Right kidney (tissue), 1 donor: ENCODE measurements around the gene RTN4R.
A peak's percentile ranks its signal among the peaks of the same experiment; 100 is the strongest.

ENCODE experiments used
- DNase-seq: peaks from one replicate; pipeline ENCODE4 v3.0.0-alpha.2; 2016

The RTN4R gene

DNA sequence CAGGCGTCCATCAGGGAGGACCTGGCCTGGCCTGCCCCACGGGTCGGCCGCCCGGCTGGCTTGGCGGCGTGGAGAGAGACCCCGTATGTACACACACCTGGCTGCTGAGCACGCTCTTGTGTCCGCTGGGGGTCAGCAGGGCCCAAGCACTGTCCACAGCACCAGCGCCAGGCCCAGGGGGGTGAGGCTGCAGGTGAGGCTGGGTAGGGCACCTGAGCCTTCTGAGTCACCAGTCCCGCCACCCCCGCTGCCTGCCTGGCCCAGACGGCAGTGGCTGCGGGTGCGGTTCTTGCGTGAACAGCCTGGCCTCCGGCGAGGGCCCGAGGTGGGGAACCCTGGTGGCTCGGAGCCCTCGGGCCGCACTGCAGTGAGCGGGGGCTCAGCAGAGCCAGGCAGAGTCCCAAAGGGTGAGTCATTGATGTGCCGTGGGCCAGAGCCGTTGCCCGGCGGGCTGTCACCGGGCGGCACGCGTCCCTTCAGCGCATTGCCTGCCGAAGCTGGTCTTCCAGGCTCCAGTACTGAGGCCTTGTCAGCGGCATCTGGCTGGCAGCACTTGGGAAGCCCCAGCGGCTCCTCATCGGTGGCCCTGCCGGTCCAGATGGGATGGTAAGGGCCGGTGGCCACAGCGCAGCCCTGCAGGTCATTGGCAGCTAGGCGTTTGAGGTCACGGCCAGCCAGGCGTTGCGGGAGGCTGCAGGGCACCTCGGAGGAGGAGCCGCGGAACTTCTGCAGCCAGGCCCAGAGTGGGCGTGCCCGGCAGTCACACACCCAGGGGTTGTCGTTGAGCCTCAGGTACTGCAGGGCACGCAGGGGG lies 26.3 kb downstream of the RTN4R start:
- DNase-seq = peak; percentile 51

DNA sequence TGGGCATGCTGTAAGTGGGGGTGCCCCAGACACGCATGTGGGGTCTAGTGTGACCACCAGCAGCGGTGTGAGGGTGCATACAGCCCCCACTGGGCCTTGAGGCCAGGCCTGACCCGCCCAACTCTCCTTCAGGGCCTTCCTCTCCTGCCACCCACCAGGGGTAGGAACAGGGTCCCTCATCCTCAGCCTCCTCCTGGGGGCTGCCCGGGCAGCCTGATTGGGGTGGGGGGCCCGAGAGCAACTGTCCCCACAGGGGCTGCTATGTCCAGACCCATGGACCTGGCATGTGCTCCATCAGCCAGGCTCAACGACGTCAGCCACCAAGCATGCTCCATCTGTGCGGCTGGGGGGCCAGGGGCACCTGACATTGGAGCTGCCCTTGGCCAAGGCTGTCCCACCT lies 27.2 kb downstream of the RTN4R start:
- DNase-seq = peak; percentile 40

DNA sequence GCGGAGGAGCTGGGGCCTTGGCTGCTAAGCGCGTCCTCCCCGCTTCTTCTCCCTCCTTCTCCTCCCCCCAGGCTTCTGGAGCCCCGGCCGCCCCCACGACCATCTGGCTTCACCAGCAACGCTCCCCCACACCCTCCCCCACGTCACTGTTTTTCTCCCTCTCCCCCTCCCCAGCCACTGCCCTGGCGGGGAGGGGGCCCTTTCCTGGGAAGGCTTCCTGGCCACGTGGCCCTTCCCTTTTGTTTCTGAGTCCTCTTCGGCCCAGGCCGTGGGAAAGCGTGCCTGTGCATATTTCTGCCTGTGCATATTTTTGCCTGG lies 27.7 kb downstream of the RTN4R start:
- no peak for DNase-seq

DNA sequence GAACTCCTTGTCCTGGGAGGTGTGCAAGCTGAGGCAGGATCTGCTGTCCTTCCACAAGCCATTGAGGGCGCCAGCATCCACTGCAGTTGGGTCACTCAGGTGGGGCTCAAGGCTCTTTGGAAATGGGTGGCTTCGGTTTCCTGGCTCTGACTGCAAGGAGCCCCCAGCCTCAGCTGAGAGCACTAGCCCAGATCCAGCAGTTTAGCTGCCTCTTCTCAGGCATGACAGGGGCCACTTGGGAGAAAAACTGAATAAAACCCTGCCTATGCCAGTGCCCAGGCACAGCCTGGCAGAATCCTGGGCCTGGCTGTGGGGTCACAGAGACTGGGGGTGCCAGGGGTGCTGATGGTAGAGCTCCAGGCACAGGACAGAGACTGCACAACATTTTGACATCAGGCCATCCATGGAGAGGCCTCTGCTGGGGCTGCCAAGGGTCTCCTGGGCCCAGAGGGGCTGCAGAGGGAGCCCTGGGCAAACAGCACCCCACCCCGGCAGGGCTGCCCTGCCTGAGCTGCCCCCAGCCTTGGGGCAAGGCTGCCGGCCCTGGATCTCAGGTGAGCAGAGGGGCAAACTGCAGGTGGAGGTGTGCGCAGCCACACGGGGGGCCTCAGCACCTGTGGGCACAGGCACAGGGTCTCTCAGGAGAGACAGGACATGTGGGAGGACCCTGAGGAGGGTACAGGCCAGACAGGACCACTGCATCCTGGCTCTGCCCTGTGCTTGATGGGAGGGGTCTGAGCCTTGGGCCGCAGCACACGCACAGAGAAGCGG lies 28.3 kb downstream of the RTN4R start:
- peak; percentile 66 for DNase-seq

DNA sequence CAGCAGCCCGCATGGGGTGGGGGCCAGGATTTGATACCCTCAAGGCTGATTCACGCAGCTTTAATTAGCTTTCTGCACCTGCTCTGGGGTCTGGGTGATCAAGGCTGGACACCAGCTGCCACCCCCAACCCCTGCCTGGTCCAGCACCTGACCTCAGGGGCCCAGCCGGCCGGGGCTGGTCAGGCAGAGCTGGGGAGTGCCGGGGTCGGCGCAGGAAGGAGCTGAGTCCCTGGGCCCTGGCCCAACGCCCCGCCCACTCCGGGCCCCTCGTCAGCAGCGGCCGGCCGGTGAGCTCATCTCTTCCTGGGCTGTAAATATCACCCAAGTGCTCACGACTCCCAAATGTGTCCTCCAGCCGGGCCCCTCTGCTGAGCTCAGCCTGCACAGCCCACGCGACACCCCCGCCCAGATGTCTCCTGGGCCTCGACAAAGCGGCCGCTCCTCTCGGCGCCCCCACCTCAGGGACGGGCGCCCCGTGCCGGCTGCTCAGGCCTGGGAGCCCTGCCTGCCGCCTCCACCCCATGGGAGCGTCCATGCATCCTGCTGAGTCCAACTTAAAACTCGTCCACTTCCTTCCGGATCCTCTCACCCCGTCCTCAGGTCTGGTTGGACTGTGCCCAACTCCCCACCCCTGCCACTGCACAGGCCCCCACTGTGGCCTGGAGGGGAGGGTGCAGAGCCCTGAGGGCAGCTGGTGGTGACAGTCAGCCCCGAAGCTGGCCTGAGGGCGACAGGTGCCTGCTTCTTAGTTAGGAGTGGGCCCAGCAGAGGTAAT lies 29.0 kb downstream of the RTN4R start:
- DNase-seq = peak; percentile 65

DNA sequence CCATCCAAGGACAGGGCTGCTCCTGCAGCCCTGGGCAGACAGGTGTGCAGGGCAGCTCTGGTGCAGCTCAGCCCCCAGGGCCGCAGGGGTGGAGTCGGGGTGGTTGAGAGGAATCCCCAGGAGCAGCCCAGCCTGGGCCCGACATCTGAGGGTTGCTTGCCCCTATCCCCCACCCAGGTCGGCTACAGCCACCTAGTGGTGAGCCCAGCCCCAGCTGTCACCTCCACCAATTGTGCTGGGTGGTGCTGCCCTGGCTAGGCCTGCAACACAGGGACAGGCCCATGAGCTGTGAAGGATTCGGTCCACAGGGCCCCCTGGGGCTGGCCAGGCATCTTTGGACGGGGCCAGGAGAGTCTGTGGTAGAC lies 29.6 kb downstream of the RTN4R start:
- DNase-seq = peak; percentile 59

DNA sequence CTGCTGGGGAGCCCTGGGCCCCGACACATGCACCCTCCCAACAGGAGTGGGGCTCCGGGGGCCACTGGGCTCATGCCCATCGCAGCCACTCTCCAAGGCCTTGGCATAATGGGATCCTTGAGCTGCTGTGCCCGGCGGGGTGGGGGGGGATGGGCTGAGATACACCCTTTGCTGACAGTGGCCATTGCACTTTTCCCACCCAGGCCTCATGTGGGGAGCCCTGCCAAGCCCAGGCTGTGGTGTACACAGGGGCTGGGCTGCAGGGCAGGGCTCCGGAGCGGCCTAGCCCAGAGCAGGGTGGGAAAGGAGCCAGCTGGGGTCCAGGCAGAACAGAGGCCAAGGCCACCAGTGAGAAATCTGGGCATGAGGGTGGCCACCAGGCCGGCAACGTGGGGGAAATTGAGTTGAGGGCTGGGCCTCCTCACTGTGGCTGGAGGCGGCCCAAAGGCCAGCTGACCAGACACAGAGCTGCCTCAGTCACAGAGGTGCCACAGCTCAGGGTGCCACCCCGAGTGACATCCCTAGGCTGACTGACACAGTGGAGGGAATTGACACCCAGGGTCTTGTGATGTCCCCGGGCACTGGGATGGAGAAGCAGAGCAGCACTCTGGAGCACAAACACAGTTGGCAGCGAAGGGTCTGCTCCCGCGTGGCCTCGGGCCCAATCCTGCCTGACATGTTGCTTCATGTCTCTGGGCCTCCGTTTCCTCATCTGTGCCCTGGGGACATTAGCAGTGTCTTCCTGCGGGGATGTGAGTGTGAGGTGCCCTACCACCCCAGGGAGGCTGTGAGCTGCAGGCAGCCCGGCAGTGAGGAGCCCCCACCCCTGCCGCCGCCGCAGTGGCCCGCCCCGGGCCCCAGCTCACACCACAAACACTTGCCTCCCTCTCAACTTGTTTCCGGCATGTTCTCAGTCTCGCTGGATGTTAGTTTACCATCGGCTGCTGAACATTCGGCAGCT lies 30.4 kb downstream of the RTN4R start:
- no peak for DNase-seq

DNA sequence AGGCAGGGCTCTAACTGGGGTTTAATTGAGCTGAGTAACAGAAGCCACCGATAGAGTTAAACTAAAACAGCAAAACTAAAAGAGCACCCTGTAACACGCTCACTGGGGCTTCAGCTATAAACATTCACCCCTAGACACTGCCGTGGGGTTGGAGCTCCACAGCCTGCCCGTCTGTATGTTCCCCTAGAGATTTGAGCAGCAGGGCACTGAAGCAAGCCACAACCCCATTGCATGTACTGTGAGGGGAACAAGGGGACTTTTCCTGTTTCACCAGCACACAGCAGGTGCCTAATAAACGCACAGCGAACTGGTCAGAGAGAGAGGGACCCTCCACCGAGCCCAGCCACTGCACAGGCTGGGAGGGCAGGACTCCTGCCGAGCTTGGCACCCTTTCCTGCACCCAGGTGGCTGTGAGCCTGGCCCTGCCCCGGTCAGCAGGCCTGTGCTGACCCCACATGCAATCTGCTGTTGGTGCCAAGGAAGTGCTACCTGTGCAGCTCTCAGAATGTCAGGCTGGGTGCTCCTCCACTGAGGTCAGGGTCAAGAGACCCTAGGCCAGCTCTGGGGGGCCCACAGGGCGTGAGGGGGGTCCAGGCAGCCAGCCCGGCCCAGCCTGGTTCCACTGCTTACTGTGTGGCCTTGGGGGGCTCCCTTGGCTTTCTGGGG lies 31.9 kb downstream of the RTN4R start:
- DNase-seq = no peak

DNA sequence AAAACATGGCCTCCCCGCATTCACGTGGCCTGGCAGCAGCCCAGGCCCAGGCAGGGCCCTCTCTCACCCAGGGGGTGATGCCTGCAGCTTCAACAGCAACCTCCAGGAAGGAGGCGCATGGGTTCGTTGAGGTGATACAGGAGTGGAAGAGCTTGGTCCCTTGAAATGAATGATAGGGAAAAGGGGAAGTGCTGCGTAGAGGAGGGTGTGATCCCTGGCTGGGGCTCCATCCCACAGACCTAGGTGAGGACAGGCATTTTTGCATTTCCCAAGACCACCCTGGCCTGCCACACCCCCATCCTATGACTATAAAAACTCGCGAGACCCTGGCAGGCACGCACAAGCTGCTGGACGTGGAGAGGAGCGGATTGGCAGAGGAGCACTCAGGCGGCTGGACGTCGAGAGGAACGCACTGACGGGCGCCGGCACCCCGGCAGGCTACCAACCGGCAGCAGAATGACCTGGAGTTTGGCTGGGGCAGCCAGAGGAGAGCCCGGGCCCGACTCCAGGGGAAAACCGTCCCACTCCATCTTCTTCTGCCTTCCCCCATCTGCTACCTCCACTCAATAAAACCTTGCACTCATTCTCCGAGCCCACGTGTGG lies 32.6 kb downstream of the RTN4R start:
- no peak for DNase-seq

DNA sequence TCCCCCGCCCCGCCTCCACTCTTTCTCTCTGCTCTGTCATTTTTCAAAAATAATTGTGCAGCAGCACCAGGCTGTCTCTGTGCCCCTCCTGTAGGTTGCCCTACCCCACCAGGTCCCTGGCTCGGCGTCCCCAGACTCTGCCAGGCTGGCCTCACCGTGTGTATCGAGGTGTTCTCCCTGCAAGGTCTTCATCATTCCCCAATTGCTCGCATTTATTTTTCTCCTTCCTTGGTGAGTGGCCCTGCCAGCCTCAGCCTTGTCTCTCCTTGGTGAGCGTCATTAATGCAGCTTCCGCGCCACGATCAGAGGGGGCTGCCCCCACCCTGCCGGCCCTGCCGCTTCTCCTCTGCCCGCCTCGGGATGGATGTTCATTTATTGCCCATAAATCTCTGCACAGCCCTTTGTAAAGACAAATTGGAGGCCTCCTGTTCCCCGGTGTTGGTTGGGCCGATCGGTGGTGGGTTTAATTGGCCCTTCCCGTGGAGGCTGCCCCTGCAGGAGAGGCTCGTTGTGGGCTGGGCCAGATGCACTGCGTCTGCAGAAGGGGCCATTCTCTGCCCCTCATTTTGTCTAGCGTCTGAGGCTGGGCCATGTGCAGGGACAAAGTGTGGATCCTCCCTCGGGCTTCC lies 33.2 kb downstream of the RTN4R start:
- DNase-seq = no peak

DNA sequence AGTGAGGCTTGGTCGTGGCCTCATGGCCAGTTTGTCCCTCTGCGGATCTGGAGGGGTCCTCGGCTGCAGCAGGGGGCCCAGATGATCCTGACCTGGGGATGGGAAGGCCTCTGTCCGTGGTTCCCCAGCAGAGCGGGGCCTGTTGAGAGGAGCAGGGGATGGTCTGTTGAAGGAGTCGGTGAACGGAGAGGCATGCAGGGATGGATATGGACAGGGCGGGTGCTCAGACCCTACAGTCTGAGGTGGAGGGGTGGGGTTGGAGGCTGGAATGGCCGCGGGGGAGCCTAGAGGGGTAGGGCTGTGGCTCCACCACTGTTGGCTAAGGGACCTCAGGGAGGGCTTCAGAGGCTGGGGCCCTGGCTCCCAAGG lies 33.8 kb downstream of the RTN4R start:
- no peak for DNase-seq

DNA sequence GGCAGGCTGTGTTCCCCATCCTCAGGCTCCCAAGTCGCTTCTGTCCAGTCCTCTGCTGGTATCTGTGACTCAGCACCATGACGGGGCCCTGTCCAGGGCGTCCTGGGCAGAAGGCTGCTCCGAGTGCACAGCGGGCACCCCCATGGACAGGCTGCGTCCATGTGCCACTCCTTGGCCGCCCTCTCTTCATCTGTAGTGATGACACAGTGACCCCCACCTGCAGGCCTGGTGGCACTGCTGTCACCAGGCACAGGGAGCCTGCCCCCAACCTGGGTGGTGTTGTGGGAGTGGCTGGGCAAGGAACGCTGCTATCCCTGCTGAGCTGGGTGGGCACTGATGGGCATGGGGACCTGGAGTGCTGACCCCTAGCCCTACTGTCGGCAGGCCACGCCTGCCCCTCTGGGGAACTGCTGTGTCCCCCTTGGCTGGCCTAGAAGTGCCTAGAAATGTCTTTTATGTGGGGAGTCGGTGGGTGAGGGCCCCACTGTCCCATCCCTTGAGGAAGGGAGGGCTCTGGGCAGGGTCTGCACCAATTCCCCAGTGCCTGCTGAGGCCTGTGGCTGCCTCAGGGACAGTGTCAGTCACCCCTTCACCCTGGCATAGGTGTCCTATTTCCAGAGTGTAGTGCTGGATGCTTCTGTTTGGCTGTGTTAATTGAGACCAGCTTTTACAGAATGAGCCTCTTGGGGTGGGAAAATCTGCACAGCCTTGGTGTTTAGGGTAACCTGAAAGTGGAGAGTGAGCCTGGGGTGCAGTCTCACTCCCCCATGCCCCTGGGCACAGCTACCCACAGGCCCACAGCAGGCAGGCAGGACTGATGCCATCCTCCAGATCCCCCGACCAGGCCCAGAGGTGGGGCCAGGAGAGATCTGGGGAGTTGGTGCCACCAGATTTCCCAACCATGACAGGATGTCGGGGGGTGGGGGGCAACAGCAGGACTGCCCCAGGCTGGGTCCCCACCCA lies 34.5 kb downstream of the RTN4R start:
- no peak for DNase-seq

DNA sequence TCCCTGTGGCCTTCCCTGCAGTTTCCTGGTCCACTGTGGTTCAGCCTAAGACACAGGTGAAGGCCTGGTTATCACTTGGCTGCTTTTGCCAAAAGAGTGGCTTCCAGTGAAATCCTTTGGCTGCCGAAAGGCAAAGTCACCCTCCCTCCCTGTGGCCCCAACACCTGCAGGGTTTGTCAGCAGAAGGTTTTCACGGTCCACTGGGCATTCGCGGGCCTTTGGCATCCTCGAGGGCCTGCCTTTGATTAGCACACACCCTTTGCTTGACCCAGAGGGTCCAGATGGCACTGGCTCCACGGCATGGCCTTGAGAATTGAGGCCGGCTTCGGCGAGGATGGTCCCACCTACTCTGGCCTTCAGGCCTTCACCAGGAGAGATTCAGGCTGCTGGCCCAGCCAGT lies 35.3 kb downstream of the RTN4R start:
- DNase-seq = no peak

DNA sequence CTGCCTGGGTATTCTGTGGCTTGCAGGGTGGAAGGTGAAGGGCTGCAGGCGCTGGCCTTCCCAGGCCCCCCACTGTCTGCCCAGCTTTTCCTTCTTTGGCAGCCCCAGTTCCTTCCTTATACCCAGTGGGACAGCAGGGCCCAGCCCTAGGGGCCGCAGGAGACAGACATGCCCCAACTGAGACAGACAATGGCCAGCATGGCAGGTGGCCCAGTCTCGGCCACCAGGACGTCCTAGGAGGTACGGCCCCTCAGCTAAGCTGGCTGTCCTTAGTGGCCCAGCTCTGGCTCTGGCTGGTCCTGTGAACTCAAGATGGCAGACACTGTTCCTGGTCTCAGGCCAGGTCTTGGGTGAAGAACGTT lies 35.9 kb downstream of the RTN4R start:
- no peak for DNase-seq

DNA sequence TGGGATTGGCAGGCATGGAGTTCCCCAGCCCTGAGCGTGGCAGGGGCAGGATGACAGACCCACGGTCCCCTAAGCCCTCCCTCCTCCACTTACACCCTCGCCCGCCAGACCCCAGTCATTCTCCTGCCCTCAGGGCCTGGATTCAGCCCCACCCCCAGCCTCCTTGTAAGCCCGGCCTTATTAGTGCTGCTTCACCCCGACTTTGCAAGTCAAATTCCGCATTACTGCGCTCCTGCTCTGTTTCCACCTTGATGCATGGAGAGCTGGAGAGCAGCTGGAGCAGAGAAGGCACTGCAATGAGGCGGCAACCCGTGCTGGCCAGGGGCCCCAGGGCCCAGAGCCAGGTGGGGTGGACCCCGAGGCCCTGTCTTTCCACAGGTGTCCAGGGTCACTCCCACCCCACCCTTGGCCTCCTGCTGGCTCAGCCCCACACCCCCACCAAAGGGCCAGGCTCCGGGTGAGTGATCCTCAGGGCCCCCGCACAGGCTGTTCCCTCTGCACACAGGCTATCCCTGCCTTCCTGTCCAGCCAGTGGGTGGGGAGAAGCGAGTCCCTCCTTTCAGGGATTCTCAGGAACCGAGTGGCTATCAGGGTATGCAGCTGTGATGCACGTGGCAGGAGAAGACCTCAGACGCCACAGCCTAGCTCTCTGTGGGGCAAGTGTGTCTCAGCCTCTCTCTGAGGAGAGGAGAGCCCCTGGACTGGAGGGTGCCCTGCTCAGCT lies 36.4 kb downstream of the RTN4R start:
- no peak for DNase-seq

DNA sequence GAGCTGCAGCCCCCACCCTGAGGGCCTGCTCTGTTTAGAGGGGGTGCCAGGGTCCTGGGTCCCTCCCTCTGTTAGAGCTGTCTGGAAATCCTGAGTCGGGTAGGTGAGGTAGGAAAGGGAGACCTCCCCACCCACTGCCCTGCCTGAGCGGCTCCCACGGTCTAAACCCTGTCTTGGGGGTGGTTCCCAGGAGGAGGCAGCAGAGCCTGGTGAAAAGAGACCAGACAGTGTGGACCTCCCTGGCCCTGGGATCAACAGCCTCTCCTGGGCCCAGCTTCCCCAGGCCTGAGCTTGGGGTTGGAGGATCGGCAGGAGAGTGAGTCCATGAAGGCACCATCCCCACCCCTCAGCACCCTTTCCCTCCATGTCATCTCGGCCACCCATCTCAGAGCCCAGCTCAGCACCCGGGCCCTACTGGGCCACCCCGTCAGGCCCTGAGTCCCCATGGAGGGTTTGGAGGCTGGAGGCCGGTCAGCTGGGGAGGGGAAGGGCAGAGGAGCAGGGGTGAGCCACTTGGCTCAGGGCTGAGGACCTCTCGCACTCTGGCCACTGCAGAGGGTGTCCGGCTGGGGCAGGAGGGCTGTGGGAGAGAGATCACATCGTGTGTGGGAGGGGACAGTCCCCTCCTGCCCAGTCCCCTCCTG lies 37.2 kb downstream of the RTN4R start:
- DNase-seq = no peak

DNA sequence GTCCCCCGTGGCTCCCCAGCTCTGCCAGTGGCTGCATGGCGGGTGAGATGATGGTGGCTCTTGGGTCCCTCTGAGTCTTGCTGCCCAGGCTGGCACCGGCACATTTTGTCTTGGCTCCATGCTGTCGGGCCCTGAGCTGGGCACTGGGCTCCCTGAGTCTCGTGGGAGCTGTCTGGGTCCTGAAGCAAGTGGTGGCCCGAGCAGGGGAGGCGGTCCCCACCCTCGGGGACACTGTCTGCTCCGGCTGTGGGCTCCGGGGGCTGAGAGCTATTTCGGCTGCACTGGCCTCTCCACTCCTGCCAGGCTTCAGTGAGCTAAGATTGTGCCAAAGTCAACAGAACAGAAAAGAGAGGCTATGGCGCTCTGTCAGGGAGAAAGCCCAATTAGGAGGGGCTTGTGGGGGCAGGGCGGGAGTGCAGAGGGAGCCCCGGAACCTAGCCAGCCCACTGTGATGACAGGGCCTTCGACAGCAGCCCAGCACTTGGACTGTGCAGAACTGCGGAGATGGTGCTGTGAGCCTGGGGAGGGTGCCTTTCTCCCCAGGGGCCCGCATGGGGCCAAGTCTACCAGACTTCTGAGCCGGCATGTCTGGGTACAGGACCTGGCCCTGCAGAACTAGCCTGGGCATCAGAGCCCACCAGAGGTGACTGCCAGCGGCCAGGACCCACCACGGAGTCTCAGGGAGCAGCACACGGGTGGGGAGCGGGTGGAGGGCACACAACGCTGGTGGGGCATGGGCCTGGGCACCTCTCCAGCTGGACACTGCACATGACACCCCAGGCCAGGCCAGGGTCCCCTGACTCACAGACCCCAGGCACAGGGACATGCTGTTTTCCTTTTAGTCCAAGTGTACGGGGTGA lies 38.0 kb downstream of the RTN4R start:
- no peak for DNase-seq
